ENCODE measurements around the gene PRSS33. TPM values are rescaled to one million over a fixed set of nuclear protein-coding genes. Genes with fewer than 3 reads are reported as not detected.

The PRSS33 gene
- total RNA-seq, 4 donors from 2014 or later = not detected

DNA sequence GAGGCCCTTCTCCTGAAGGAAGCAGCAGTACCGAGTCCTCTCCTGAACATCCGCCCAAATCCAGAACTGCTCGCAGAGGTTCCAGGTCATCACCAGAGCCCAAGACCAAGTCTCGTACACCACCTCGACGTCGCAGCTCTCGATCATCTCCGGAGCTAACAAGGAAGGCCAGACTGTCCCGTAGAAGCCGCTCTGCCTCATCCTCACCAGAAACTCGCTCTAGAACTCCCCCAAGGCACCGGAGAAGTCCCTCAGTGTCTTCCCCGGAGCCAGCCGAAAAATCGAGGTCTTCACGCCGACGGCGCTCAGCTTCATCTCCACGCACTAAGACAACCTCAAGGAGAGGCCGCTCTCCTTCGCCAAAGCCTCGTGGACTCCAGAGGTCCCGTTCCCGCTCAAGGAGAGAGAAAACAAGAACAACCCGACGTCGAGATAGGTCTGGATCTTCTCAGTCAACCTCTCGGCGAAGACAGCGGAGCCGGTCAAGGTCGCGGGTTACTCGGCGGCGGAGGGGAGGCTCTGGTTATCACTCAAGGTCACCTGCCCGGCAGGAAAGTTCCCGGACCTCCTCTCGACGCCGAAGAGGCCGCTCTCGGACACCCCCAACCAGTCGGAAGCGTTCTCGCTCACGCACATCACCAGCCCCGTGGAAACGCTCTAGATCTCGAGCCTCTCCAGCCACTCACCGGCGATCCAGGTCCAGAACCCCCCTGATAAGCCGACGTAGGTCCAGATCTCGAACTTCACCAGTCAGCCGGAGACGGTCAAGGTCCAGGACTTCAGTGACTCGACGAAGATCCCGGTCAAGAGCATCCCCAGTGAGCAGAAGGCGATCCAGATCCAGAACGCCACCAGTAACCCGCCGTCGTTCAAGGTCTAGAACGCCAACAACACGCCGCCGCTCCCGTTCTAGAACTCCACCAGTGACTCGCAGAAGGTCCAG lies 21.6 kb downstream of the PRSS33 start:
- DNase-seq = no peak
- no peaks in the 10 kb centered on the region for H3K9me3 ChIP-seq
- no peaks in the 10 kb centered on the region for H3K27me3 ChIP-seq
- intact Hi-C loops (cut with DNase I; ENCODE audit: low total_unique reads) (no loop called here), in situ Hi-C loops (cut with MboI; ENCODE audit: low pct_ligation_motif_present in 1 of 4, low pct_unique_long_range_greater_than_20kb in 1 of 4, low sequenced_read_pairs in 3 of 4) (no loop called here)
- H3K27ac ChIP-seq = no peak overlapping the region
- TF ChIP-seq POLR2A (IDR thresholded peaks at IDR 0.05) (no peak), POLR2AphosphoS5 (IDR thresholded peaks at IDR 0.05) (no peak), EP300 (IDR thresholded peaks at IDR 0.05; ENCODE audit: low read depth) (no peak)
- TF ChIP-seq, protein P1, sequence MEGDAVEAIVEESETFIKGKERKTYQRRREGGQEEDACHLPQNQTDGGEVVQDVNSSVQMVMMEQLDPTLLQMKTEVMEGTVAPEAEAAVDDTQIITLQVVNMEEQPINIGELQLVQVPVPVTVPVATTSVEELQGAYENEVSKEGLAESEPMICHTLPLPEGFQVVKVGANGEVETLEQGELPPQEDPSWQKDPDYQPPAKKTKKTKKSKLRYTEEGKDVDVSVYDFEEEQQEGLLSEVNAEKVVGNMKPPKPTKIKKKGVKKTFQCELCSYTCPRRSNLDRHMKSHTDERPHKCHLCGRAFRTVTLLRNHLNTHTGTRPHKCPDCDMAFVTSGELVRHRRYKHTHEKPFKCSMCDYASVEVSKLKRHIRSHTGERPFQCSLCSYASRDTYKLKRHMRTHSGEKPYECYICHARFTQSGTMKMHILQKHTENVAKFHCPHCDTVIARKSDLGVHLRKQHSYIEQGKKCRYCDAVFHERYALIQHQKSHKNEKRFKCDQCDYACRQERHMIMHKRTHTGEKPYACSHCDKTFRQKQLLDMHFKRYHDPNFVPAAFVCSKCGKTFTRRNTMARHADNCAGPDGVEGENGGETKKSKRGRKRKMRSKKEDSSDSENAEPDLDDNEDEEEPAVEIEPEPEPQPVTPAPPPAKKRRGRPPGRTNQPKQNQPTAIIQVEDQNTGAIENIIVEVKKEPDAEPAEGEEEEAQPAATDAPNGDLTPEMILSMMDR (IDR thresholded peaks at IDR 0.05) = no peak
- H3K4me1 ChIP-seq = peaks cover 9 to 31% (median 19%) of the 10 kb centered on the region in 4 donors
- 97 to 100% methylated on average over 2 to 73 of the region's 73 CpGs for WGBS, 2 donors (ENCODE audit: low coverage in 1 of 2)
- peaks cover 0 to 95% (median 40%) of the 10 kb centered on the region in 4 donors for H3K36me3 ChIP-seq
- no peak overlapping the region for H3K4me3 ChIP-seq

DNA sequence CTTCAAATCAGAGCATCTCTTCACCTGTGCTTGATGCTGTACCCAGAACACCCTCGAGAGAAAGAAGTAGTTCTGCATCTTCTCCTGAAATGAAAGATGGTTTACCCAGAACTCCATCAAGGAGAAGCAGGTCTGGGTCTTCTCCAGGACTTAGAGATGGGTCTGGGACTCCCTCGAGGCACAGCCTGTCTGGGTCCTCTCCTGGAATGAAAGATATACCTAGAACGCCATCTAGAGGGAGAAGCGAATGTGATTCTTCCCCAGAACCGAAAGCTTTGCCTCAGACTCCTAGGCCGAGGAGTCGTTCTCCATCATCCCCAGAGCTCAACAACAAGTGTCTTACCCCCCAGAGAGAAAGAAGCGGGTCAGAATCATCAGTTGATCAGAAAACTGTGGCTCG lies 22.6 kb downstream of the PRSS33 start:
- 92 to 100% methylated on average over 1 to 9 of the region's 9 CpGs for WGBS, 2 donors (ENCODE audit: low coverage in 1 of 2)
- Histone ChIP-seq H3K36me3 (peaks cover 0 to 96% (median 41%) of the 10 kb centered on the region in 4 donors), H3K27me3 (no peaks in the 10 kb centered on the region), H3K9me3 (no peaks in the 10 kb centered on the region), H3K27ac (no peak overlapping the region), H3K4me1 (peaks cover 0 to 31% (median 10%) of the 10 kb centered on the region in 4 donors), H3K4me3 (no peak overlapping the region)
- in situ Hi-C loops (cut with MboI; ENCODE audit: low pct_ligation_motif_present in 1 of 4, low pct_unique_long_range_greater_than_20kb in 1 of 4, low sequenced_read_pairs in 3 of 4) (no loop called here), intact Hi-C loops (cut with DNase I; ENCODE audit: low total_unique reads) (no loop called here)
- no peak for DNase-seq
- TF ChIP-seq, protein P1 (IDR thresholded peaks at IDR 0.05) = no peak
- no peak for TF ChIP-seq EP300 (IDR thresholded peaks at IDR 0.05; ENCODE audit: low read depth)
- no peak for TF ChIP-seq POLR2AphosphoS5 (IDR thresholded peaks at IDR 0.05)
- no peak for TF ChIP-seq POLR2A (IDR thresholded peaks at IDR 0.05)

DNA sequence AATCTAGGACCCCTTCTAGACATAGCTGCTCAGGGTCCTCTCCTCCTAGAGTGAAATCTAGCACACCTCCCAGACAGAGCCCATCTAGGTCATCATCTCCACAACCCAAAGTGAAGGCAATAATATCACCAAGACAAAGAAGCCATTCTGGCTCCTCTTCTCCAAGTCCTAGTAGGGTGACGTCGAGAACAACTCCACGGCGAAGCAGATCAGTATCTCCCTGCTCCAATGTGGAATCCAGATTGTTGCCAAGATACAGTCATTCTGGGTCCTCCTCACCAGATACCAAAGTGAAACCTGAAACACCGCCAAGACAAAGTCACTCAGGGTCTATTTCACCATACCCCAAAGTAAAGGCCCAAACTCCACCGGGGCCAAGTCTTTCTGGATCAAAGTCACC lies 24.2 kb downstream of the PRSS33 start:
- no peaks in the 10 kb centered on the region for H3K27me3 ChIP-seq
- intact Hi-C loops (cut with DNase I; ENCODE audit: low total_unique reads) = no loop called here
- H3K4me1 ChIP-seq = peaks cover 0 to 27% (median 0%) of the 10 kb centered on the region in 4 donors
- TF ChIP-seq, protein P1 (IDR thresholded peaks at IDR 0.05) = no peak
- TF ChIP-seq POLR2AphosphoS5 (IDR thresholded peaks at IDR 0.05) (peak in 1 of 3 donors; percentile 4), POLR2A (IDR thresholded peaks at IDR 0.05) (peak; percentile 5), EP300 (IDR thresholded peaks at IDR 0.05; ENCODE audit: low read depth) (no peak)
- no peaks in the 10 kb centered on the region for H3K9me3 ChIP-seq
- no peak for DNase-seq
- peaks cover 2 to 98% (median 46%) of the 10 kb centered on the region in 4 donors for H3K36me3 ChIP-seq
- H3K27ac ChIP-seq = no peak overlapping the region
- H3K4me3 ChIP-seq = no peak overlapping the region
- 97% methylated on average over 6 of the region's 6 CpGs; no CpG with 5 or more reads in 1 of the 2 donors for WGBS, 2 donors (ENCODE audit: low coverage in 1 of 2)
- in situ Hi-C loops (cut with MboI; ENCODE audit: low pct_ligation_motif_present in 1 of 4, low pct_unique_long_range_greater_than_20kb in 1 of 4, low sequenced_read_pairs in 3 of 4) = no loop called here

DNA sequence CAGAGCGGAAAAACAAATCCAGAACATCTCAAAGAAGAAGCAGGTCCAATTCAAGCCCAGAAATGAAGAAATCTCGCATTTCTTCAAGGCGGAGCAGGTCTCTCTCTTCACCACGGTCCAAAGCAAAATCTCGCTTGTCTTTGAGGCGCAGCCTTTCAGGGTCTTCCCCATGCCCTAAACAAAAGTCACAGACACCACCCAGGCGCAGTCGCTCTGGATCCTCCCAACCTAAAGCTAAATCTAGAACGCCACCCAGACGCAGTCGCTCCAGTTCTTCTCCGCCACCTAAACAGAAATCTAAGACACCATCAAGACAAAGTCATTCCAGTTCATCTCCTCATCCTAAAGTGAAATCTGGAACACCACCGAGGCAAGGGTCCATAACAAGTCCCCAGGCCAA lies 24.6 kb downstream of the PRSS33 start:
- in situ Hi-C loops (cut with MboI; ENCODE audit: low pct_ligation_motif_present in 1 of 4, low pct_unique_long_range_greater_than_20kb in 1 of 4, low sequenced_read_pairs in 3 of 4) (no loop called here), intact Hi-C loops (cut with DNase I; ENCODE audit: low total_unique reads) (no loop called here)
- 96 to 97% methylated on average over 12 to 13 of the region's 13 CpGs for WGBS, 2 donors (ENCODE audit: low coverage in 1 of 2)
- no peak overlapping the region for H3K27ac ChIP-seq
- no peaks in the 10 kb centered on the region for H3K27me3 ChIP-seq
- no peak for DNase-seq
- no peak for TF ChIP-seq POLR2A (IDR thresholded peaks at IDR 0.05)
- no peak for TF ChIP-seq EP300 (IDR thresholded peaks at IDR 0.05; ENCODE audit: low read depth)
- TF ChIP-seq, protein P1 (IDR thresholded peaks at IDR 0.05) = no peak
- TF ChIP-seq POLR2AphosphoS5 (IDR thresholded peaks at IDR 0.05) = no peak
- H3K4me1 ChIP-seq = peaks cover 0 to 25% (median 0%) of the 10 kb centered on the region in 4 donors
- no peaks in the 10 kb centered on the region for H3K9me3 ChIP-seq
- no peak overlapping the region for H3K4me3 ChIP-seq
- peaks cover 2 to 98% (median 46%) of the 10 kb centered on the region in 4 donors for H3K36me3 ChIP-seq
